OCI-LY3 (cell line): ENCODE data around the gene RRH.
"Not testable (repeated sequence)": the region's sequence is repeated elsewhere in the genome, so short reads cannot be mapped to it uniquely, and the experiment has no call there.

ENCODE experiments used
- H2AFZ ChIP-seq: fragments of 200-600, 300-600 bp; shearing (Covaris generic); 2 replicates; pipeline ENCODE4 v1.6.0; 2014; ENCODE audit warnings: antibody characterized with exemption, low read depth, low read length
- H3K27ac ChIP-seq: fragments of 200-600, 300-600 bp; sonication (generic); 2 replicates; pipeline ENCODE4 v1.5.1; 2014; ENCODE audit warnings: mild to moderate bottlenecking, low read length, moderate library complexity, mixed read lengths
- H3K27me3 ChIP-seq: fragments of 200-600, 300-600 bp; sonication (generic); 2 replicates; pipeline ENCODE4 v1.6.1; 2014; ENCODE audit warnings: low read depth, low read length, mixed read lengths
- H3K36me3 ChIP-seq: fragments of 200-600, 300-600 bp; sonication (generic); replicated peaks from 2 replicates; pipeline ENCODE3; 2014; ENCODE audit warnings: low read depth, low read length, mixed read lengths
- H3K4me1 ChIP-seq: fragments of 300-600, 200-600 bp; sonication (generic); 2 replicates; pipeline ENCODE4 v1.6.1; 2014; ENCODE audit warnings: low read length, mixed read lengths
- H3K4me2 ChIP-seq: fragments of 200-600, 300-600 bp; sonication (generic); 2 replicates; pipeline ENCODE4 v1.6.1; 2014; ENCODE audit warnings: low read length, mixed read lengths
- H3K4me3 ChIP-seq: fragments of 300-600, 200-600 bp; sonication (generic); 2 replicates; pipeline ENCODE4 v1.5.1; 2014; ENCODE audit warnings: antibody characterized with exemption, mild to moderate bottlenecking, low read length, moderate library complexity
- H3K79me2 ChIP-seq: fragments of 300-600, 200-600 bp; shearing (Covaris generic); 2 replicates; pipeline ENCODE4 v1.6.1; 2014; ENCODE audit warnings: mild to moderate bottlenecking, low read length, mixed read lengths
- H3K9ac ChIP-seq: fragments of 300-600, 200-600 bp; shearing (Covaris generic); 2 replicates; pipeline ENCODE4 v1.6.0; 2014; ENCODE audit warnings: mild to moderate bottlenecking, low read length, moderate library complexity
- H3K9me3 ChIP-seq: fragments of 200-600, 300-600 bp; shearing (Covaris generic); 2 replicates; pipeline ENCODE4 v1.6.1; 2014; ENCODE audit warnings: low read length, mixed read lengths; ENCODE audit not compliant: insufficient read depth
- H4K20me1 ChIP-seq: fragments of 200-600, 300-600 bp; sonication (generic); 2 replicates; pipeline ENCODE4 v1.6.1; 2016; ENCODE audit warnings: low read length, mixed read lengths; ENCODE audit not compliant: insufficient read depth
- EZH2phosphoT487 ChIP-seq: fragments of 200-600 bp; shearing (Covaris generic); IDR thresholded peaks from 2 replicates; pipeline ENCODE4 v1.6.1; 2018; ENCODE audit warnings: antibody characterized with exemption, mixed run types, low read depth
- TF ChIP-seq, protein P1 (sequence below): fragments of 200-600, 300-600 bp; sonication (generic); IDR thresholded peaks from 2 replicates; pipeline ENCODE4 v1.5.1; 2014; ENCODE audit warnings: antibody characterized with exemption, low read length, low read depth

RRH gene

DNA sequence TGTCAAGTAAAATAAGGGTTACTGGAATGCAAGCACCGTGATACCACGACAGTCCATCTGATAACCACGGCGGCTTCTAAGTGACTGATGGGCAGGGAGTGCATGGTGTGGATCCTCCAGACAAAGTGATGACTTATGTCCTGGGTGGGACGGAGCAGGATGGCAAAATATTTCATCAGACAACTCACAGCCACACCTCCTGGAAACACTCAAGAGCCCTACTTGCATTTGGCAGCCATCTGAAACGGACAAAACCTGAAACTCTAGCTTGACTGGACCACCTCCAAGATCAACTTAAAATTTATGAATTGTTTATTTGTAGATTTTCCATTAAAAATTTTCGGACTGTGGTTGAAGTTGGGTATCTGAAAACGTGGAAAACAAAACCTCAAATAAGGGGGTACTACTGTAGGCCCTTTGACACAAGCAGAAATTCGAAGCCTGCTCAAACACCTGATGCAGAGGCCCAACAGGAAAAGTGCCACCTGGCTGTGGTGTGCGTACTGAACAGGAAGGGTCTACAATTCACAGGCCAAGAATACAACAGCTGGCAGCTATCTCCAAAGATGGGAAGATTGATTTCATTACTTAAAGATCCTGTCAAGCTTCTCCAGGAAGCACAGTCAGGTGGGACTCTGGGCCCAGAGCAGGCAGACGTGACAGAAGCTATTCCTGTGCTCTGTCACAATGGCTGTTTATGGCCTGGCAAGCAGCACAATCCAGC lies 46.2 kb downstream of the RRH start:
- H2AFZ ChIP-seq = no peak overlapping the region
- H3K27ac ChIP-seq = no peak overlapping the region
- no peak overlapping the region for H3K9ac ChIP-seq
- no peak overlapping the region for H3K4me2 ChIP-seq
- no peaks in the 10 kb centered on the region for H3K79me2 ChIP-seq
- TF ChIP-seq, protein P1, sequence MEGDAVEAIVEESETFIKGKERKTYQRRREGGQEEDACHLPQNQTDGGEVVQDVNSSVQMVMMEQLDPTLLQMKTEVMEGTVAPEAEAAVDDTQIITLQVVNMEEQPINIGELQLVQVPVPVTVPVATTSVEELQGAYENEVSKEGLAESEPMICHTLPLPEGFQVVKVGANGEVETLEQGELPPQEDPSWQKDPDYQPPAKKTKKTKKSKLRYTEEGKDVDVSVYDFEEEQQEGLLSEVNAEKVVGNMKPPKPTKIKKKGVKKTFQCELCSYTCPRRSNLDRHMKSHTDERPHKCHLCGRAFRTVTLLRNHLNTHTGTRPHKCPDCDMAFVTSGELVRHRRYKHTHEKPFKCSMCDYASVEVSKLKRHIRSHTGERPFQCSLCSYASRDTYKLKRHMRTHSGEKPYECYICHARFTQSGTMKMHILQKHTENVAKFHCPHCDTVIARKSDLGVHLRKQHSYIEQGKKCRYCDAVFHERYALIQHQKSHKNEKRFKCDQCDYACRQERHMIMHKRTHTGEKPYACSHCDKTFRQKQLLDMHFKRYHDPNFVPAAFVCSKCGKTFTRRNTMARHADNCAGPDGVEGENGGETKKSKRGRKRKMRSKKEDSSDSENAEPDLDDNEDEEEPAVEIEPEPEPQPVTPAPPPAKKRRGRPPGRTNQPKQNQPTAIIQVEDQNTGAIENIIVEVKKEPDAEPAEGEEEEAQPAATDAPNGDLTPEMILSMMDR = 0 out of 2 replicates have a peak, but pooled peaks have one; percentile 7
- TF ChIP-seq EZH2phosphoT487 = no peak
- H3K36me3 ChIP-seq = no peaks in the 10 kb centered on the region
- no peaks in the 10 kb centered on the region for H3K27me3 ChIP-seq
- H3K4me1 ChIP-seq = peaks cover 16% of the 10 kb centered on the region
- H4K20me1 ChIP-seq = no peaks in the 10 kb centered on the region
- no peak overlapping the region for H3K4me3 ChIP-seq
- H3K9me3 ChIP-seq = no peaks in the 10 kb centered on the region

DNA sequence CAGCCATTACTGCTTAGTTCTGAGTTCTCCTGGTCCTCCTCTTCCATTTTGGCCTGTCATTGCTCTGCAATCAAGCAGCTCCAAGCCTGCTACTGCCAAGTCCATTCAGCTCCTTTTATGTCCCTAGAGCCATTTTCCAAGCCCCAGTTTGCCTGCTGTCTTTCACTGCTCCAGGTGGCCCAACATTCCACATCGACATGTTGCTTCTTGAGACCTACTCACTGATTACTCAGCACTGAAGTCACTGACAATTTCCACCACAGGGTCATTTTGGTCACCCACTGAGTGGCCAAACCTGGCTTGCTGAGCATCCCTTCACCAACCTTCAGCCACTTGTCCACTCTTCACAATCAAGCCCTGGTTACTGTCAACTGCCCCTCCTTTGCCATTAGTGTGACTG lies 47.3 kb downstream of the RRH start:
- Histone ChIP-seq H3K4me1 (peaks cover 16% of the 10 kb centered on the region), H4K20me1 (no peaks in the 10 kb centered on the region), H3K9me3 (no peaks in the 10 kb centered on the region), H2AFZ (no peak overlapping the region), H3K27me3 (no peaks in the 10 kb centered on the region), H3K27ac (no peak overlapping the region), H3K79me2 (no peaks in the 10 kb centered on the region), H3K4me2 (no peak overlapping the region), H3K36me3 (no peaks in the 10 kb centered on the region), H3K4me3 (no peak overlapping the region), H3K9ac (no peak overlapping the region)
- TF ChIP-seq, protein P1 = no peak
- TF ChIP-seq EZH2phosphoT487 = no peak

DNA sequence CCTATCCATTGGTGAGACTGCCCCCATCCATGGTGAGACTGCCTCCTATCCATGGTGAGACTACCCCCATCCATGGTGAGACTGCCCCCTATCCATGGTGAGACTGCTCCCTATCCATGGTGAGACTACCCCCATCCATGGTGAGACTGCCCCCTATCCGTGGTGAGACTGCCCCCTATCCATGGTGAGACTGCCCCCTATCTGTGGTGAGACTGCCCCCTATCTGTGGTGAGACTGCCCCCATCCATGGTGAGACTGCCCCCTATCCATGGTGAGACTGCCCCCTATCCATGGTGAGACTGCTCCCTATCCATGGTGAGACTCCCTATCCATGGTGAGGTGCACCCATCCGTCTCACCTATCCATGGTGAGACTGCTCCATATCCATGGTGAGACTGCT lies 47.8 kb downstream of the RRH start:
- not testable (repeated sequence) for H3K36me3 ChIP-seq, H4K20me1 ChIP-seq, H3K27me3 ChIP-seq, H3K27ac ChIP-seq, H3K9ac ChIP-seq, H3K79me2 ChIP-seq, H3K4me2 ChIP-seq, H2AFZ ChIP-seq, H3K4me3 ChIP-seq, H3K9me3 ChIP-seq
- H3K4me1 ChIP-seq = peaks cover 16% of the 10 kb centered on the region
- TF ChIP-seq, protein P1 = 0 out of 2 replicates have a peak, but pooled peaks have one; percentile 7

DNA sequence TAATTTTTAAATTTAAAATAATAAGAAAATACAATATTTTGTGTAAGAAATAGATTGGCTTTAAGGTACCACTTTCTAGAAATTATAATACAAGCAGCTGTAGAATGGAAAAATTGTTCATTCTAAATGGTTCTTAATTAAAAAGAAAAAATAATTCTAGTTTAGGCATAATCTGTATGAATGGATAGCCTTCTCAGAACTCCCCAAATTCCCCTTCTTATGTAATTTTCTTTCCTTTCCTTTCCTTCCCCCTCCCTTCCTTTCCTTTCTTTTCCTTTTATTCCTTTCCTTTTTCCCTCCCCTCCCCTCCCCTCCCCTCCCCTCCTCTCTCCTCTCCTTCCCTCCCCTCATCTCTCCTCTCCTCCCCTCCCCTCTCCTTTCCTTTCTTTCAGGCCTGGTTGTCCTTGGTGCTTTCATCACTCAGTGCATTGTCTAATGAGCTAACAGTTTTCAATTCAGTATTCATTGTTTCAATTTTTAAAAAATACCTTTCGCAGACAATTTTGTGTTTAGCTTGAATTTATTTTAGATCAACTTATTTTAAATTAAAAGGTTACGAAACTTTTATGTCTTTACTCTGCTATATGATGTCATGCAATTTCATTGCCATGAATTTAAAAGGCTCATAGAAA lies 49.0 kb downstream of the RRH start:
- no peak overlapping the region for H3K9ac ChIP-seq
- peak overlapping the region; percentile 71 for H3K4me2 ChIP-seq
- peaks cover 16% of the 10 kb centered on the region for H3K4me1 ChIP-seq
- H3K27me3 ChIP-seq = no peaks in the 10 kb centered on the region
- H3K79me2 ChIP-seq = no peaks in the 10 kb centered on the region
- H2AFZ ChIP-seq = no peak overlapping the region
- H3K9me3 ChIP-seq = no peaks in the 10 kb centered on the region
- peak overlapping the region; percentile 64 for H3K4me3 ChIP-seq
- H4K20me1 ChIP-seq = no peaks in the 10 kb centered on the region
- 0 out of 2 replicates have a peak overlapping the region, but pooled peaks have one; percentile 21 for H3K27ac ChIP-seq
- no peak for TF ChIP-seq EZH2phosphoT487
- H3K36me3 ChIP-seq = no peaks in the 10 kb centered on the region
